Stimulated activated CD8-positive, alpha-beta memory T cell treated with anti-CD3 and anti-CD28 coated beads, Interleukin-15, amount 100 ng/mL, for 4 hours (primary cell): ENCODE data around the gene MDH1.

Experiments used
- DNase-seq, 2 donors: peaks; one replicate each; pipeline ENCODE4 v3.0.0-alpha.2; 2020; ENCODE audit warnings: low read depth in 2 of 2

Gene MDH1

DNA sequence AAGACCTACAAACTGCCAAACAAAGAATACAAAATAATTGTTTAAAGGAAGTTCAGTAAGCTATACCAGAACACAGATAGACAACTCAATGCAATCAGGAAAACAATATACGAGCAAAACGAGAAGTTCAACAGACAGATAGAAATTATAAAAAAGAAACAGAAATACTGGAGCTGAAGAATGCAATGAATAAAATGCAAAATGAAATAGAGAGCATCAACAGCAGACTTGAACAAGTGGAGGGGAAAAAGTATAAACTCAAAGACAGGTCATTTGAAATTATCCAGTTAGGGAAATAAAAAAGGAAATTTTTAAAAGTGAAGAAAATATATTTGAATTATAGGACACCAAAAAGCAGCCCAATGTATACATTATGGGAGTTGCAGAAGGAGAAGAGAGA is 43.6 kb downstream of the MDH1 start:
- no peak for DNase-seq

DNA sequence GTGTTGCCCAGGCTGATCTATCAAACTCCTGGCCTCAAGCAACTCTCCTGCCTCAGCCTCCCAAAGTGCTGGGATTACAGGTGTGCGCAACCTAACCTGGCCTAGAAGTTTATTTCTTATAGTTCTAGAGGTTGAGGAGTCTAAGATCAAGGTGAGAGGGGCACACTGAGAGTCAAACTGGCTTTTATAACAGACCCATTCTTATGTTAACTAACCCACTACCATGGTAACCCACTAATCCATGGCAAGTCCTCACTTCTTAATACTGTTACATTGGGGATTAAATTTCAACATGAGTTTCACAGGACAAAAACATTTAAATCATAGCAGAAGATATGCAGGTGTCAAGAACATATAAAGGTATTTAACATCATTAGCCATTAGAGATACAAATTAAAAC is 50.6 kb downstream of the MDH1 start:
- no peak for DNase-seq

DNA sequence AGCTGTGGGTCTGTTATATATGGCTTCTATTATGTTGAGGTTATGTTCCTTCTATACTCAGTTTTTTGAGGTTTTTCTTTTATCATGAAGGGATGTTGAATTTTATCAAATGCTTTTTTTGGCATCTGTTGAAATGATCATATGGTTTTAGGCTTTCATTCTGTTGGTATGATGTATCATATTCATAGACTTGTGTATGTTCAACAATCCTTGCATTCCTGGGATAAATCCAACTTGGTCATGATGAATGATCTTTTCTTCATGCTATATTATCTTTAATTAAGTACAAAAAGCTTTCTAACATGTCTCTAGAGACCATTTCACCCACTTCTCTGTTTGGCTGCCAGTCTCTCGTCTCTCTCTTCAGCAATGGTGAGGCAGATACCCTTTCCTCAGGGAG is 54.2 kb downstream of the MDH1 start:
- DNase-seq: no peak

DNA sequence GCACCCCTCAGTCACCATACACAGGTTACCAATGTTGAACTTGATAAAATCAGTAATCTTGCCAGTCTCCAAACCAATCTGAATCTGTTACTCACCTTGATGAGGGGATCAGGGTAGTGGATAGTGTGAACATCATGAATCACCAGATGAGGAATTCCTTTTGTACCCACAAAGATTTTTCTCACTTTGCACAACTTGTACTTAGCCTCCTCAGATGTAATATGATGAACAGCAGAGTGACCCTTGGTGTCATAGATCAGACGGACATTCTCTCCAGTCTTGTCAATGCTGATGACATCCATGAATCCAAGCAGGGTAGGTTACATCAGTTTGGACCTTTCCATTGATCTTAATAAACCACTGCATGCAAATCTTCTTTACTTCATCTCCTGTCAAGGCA is 54.7 kb downstream of the MDH1 start:
- DNase-seq: no peak

DNA sequence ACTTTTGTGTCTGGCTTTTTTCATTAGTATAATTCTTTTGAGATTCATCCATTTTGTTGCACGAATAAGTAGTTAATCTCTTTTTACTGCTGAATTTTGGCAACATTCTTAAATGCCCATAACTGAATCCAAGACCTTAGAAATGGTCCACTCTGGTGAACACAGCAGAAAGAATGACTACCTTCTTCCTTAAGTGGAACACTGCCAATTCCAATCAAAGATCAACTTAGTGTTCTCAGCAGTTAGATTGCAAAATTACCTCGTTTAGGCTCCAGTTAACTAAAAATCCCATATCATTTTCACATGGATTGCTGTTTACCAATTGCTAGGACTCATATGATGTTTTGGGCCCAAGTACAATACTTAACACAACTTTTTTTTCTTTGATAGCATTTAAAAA is 59.9 kb downstream of the MDH1 start:
- no peak for DNase-seq

DNA sequence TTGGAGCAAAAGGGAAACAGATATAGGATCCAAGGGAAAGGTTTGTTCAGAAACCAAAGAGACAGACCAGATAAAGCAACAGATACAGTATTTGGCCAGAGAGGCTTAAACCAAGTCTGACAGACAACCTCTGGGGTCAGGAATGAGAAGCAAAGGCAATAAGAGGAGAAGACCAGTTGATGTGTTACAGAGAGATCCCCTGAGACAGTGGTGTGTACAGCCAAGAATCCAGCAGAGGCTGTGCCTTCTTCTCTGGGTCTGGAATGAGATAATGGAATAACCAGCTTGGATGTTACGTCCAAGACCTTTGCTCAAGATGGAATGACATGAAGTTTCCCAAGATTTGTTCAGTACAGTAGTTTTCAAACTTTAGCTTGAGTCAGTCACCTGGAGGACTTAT is 61.1 kb downstream of the MDH1 start:
- DNase-seq: no peak

DNA sequence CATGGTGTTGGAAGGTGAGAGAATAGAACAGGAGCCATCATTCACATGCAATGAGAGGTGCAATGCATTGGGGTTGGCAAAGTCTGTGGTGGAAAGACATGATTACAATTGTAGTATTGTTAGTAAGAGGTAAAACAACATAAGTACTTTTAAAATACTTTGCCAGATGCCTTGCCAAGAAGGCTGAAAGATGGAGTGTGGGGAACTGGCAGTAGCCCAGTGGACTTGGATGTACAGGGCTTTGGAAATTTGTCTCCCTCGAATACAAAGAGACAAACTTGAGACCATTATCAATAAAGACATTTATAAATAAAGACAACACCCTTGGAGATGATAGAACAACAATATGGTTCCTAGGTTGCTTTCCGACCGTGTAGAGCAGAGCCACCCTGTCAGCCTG is 62.0 kb downstream of the MDH1 start:
- DNase-seq: no peak

DNA sequence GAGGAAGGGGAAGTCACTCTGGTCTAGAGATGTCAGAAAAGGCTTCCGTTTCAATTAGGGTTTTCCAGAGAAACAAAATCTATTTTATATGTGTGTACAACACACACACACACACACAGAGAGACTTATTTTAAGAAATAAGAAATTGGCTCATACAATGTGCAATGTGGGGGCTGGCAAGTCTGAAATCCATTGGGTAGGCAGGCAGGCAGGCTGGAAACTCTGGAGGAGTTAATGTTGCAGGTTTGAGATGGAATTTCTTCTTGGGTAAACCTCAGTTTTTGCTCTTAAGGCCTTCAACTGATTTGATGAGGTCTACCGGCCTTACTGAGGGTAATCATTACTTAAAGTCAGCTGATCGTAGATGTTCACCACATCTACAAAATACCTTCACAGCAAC is 62.6 kb downstream of the MDH1 start:
- no peak for DNase-seq

DNA sequence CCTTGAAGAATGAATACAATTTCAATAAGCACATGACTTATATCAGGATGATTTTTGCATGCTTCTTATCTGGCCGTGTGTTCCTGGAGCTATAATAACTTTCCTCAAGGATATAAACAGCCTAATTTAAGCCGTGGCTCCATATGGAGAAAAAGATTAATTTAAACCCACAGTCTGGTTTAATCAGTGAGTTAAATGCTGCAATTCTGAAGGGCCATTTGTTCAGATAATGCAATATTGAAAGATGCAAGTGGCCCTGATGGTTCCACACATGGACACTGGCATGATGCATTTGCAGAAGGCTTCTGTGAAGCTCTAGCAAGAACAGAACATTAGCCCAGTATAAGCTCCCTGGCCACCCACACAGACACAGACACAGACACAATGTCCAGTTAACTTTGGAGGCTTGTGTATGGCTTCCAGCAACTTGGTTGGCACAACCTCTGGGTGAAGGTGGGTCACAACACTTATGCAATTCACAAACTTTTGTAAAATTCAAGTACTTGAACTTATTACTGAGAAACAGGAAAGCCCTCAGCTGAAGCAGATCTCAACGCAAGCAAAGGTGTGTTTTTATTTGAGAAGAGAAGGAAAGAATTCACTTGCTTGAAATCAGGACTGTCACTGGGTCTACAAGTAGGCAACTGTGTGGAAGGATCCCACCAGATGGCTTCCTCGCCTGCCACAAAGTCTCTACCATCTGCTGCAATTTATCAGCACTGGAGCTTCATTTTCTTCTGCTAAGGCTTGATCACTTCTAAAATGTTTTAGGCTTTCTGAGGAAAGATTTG is 63.3 kb downstream of the MDH1 start:
- DNase-seq: no peak

DNA sequence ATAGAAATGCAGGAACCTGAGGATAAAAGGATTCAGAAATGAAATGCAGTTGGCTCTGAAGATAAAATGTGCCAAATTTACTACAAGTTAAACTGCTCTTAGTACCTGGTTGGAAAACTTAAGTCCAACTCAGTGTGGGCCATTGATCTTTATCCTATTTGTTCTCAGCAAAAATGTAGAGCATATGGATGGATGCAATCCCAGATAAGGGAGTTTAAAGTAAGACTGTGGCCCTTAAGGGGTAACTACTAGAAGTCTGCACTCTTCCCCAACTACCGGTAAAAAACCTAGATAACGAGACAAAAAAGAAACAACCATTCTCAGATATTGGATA is 63.9 kb downstream of the MDH1 start:
- DNase-seq: no peak

DNA sequence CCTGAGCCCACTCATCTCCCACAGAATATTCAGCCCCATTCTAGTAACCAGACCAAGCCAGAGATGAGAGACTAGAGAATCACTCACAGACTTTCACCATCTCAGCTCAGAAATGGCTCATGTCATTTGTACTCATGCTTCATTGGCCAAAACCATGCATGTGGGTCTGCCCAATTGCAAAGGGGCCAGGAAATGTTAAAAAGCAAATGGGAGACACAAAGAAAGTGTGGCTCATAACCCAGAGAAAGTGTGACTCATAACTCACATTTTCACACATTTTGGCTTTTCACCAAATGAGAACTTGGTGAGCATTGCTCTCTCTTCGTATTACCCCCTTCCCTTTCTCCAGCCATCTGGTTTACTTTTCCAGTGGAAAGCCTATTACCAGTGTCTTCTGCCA is 66.2 kb downstream of the MDH1 start:
- DNase-seq: no peak
